Karpas-422 (cell line): ENCODE results near the gene RAMAC. TPM values are rescaled to one million over a fixed set of nuclear protein-coding genes. Genes with fewer than 3 reads are reported as not detected.

Experiments used
- DNase-seq: peaks from one replicate; pipeline ENCODE4 v3.0.0-alpha.2; 2015
- H2AFZ ChIP-seq: fragments of 200-600 bp; sonication (generic); 2 replicates; pipeline ENCODE4 v1.6.1; 2014; ENCODE audit warnings: antibody characterized with exemption, low read length, mixed read lengths
- H3K27ac ChIP-seq: fragments of 200-600 bp; sonication (generic); 2 replicates; pipeline ENCODE4 v1.5.1; 2014; ENCODE audit warnings: mild to moderate bottlenecking, low read length, moderate library complexity
- H3K27me3 ChIP-seq: fragments of 200-600 bp; sonication (generic); 2 replicates; pipeline ENCODE4 v1.6.1; 2014; ENCODE audit warnings: low read length, mixed read lengths
- H3K36me3 ChIP-seq: fragments of 200-600 bp; sonication (generic); 2 replicates; pipeline ENCODE4 v1.6.1; 2014; ENCODE audit warnings: low read length, mixed read lengths; ENCODE audit not compliant: insufficient read depth
- H3K4me1 ChIP-seq: fragments of 200-600 bp; sonication (generic); 2 replicates; pipeline ENCODE4 v1.6.1; 2014; ENCODE audit warnings: mild to moderate bottlenecking, low read length, mixed read lengths
- H3K4me2 ChIP-seq: fragments of 200-600 bp; sonication (generic); 2 replicates; pipeline ENCODE4 v1.6.1; 2014; ENCODE audit warnings: low read length, low read depth, mild to moderate bottlenecking; ENCODE audit not compliant: poor library complexity, severe bottlenecking
- H3K4me3 ChIP-seq: fragments of 200-600 bp; sonication (generic); 2 replicates; pipeline ENCODE4 v1.5.1; 2014; ENCODE audit warnings: mild to moderate bottlenecking, antibody characterized with exemption, low read length, mixed read lengths
- H3K79me2 ChIP-seq: fragments of 200-600 bp; sonication (generic); 2 replicates; pipeline ENCODE4 v1.6.1; 2014; ENCODE audit warnings: mild to moderate bottlenecking, low read length, mixed read lengths
- H3K9ac ChIP-seq: fragments of 200-600 bp; sonication (generic); 2 replicates; pipeline ENCODE4 v1.6.0; 2014; ENCODE audit warnings: low read length
- H3K9me2 ChIP-seq: fragments of 200-600 bp; sonication (generic), shearing (Covaris generic); replicated peaks from 2 replicates; pipeline ENCODE4 v1.6.0; 2014; ENCODE audit warnings: mild to moderate bottlenecking, low read length, moderate library complexity; ENCODE audit not compliant: insufficient read depth
- H3K9me3 ChIP-seq: fragments of 300-700, 200-600 bp; sonication (generic); 2 replicates; pipeline ENCODE4 v1.6.1; 2014; ENCODE audit warnings: low read length, mixed read lengths
- H4K20me1 ChIP-seq: fragments of 200-600 bp; sonication (generic); 2 replicates; pipeline ENCODE4 v1.6.1; 2014; ENCODE audit warnings: mild to moderate bottlenecking, antibody characterized with exemption, low read length, low read depth; ENCODE audit not compliant: insufficient read depth
- total RNA-seq: library from RNA; depleted of rRNA; stranded (reverse); fragments of >200 nt; shearing (Covaris generic); gene quantifications from 2 replicates; pipeline ENCODE4 v1.2.3, GENCODE V29; 2014; ENCODE audit warnings: low replicate concordance

RAMAC gene
- total RNA-seq, 1 experiment from 2014 or later = 37.5 TPM

- H3K36me3 ChIP-seq = no peaks in the 10 kb centered on the region
- no peaks in the 10 kb centered on the region for H4K20me1 ChIP-seq
- peaks cover 9% of the 10 kb centered on the region for H3K4me1 ChIP-seq
- no peak overlapping the region for H3K27ac ChIP-seq
- no peaks in the 10 kb centered on the region for H3K79me2 ChIP-seq
- H3K4me2 ChIP-seq = no peak overlapping the region
- no peak overlapping the region for H3K4me3 ChIP-seq
- DNase-seq = no peak
- no peaks in the 10 kb centered on the region for H3K27me3 ChIP-seq
- no peak overlapping the region for H3K9ac ChIP-seq
- H3K9me2 ChIP-seq = no peaks in the 10 kb centered on the region
- H3K9me3 ChIP-seq = no peaks in the 10 kb centered on the region
- H2AFZ ChIP-seq = no peak overlapping the region
These were observed 25.2 kb upstream of the RAMAC start for GRCh38 chr15:82960766-82961165.

- Histone ChIP-seq H3K9ac (no peak overlapping the region), H4K20me1 (no peaks in the 10 kb centered on the region), H3K9me3 (no peaks in the 10 kb centered on the region), H3K79me2 (no peaks in the 10 kb centered on the region), H3K9me2 (no peaks in the 10 kb centered on the region), H3K27me3 (no peaks in the 10 kb centered on the region), H3K4me2 (no peak overlapping the region), H3K36me3 (no peaks in the 10 kb centered on the region), H3K27ac (no peak overlapping the region), H2AFZ (no peak overlapping the region), H3K4me1 (no peaks in the 10 kb centered on the region), H3K4me3 (no peak overlapping the region)
- no peak for DNase-seq
These were observed 22.3 kb upstream of the RAMAC start for GRCh38 chr15:82963471-82964341.

DNA sequence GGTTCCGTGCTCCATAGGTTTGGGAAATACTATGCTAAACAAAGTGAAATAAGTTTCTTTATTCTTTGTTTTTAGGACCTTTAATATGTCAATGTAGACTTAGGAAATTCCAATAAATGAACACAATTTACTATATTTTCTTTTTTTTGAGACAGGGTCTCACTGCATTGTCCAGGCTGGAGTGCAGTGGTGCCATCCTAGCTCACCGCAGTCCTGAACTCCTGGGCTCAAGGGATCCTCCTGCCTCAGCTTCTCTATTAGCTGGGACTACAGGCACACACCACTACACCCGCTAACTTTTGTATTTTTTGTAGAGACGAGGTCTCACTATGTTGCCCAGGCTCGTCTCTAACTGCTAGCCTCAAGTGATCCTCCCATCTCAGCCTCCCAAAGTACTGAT, 21.1 kb upstream of the RAMAC start:
- no peaks in the 10 kb centered on the region for H3K27me3 ChIP-seq
- no peak overlapping the region for H3K9ac ChIP-seq
- H2AFZ ChIP-seq = no peak overlapping the region
- no peak overlapping the region for H3K4me2 ChIP-seq
- no peak overlapping the region for H3K4me3 ChIP-seq
- DNase-seq = no peak
- H3K79me2 ChIP-seq = no peaks in the 10 kb centered on the region
- no peaks in the 10 kb centered on the region for H3K9me3 ChIP-seq
- H3K4me1 ChIP-seq = no peaks in the 10 kb centered on the region
- no peaks in the 10 kb centered on the region for H4K20me1 ChIP-seq
- H3K36me3 ChIP-seq = no peaks in the 10 kb centered on the region
- no peak overlapping the region for H3K27ac ChIP-seq
- H3K9me2 ChIP-seq = no peaks in the 10 kb centered on the region

DNA sequence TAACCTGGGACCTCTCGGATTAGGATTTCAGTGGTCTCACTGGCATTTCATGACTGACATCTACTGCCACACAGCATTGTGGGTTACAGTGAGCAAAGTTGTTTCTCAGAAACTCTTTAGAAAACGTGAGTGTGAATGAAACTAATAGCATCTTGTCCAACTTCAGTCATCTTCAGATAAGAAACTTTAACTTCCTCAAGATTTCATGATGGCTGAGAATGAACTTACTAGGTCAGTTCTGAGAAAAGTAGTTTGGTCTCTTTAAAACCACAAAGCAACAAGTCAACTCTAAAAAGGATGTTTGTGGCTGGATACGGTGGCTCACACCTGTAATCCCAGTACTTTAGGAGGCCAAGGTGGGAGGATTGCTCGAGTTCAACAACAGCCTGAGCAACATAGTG, 19.3 kb upstream of the RAMAC start:
- Histone ChIP-seq H4K20me1 (no peaks in the 10 kb centered on the region), H3K4me3 (no peak overlapping the region), H3K36me3 (no peaks in the 10 kb centered on the region), H3K4me2 (no peak overlapping the region), H3K79me2 (no peaks in the 10 kb centered on the region), H3K9me2 (no peaks in the 10 kb centered on the region), H3K27me3 (no peaks in the 10 kb centered on the region), H3K4me1 (no peaks in the 10 kb centered on the region), H3K9me3 (no peaks in the 10 kb centered on the region), H3K27ac (no peak overlapping the region), H2AFZ (no peak overlapping the region), H3K9ac (no peak overlapping the region)
- DNase-seq = no peak

DNA sequence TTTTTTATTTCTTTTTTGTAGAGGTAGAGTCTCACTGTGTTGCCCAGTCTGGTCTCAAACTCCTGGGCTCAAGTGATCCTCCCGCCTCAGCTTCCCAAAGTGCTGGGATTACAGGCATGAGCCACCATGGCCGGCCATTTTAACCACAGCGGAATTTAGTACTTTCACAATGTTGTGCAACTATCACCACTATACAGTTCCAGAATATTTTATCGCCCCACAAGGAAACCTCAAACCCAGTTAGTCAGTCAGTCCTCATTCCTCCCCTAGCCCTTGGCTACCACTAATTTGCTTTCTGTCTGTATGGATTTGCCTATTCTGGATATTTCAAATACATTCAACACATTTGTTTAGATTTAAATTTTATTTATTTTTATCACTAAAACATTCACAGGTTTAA, 17.9 kb upstream of the RAMAC start:
- Histone ChIP-seq H3K4me3 (no peak overlapping the region), H3K27me3 (no peaks in the 10 kb centered on the region), H3K4me2 (no peak overlapping the region), H3K79me2 (no peaks in the 10 kb centered on the region), H3K9me3 (no peaks in the 10 kb centered on the region), H3K4me1 (no peaks in the 10 kb centered on the region), H3K9me2 (no peaks in the 10 kb centered on the region), H3K9ac (no peak overlapping the region), H3K36me3 (no peaks in the 10 kb centered on the region), H4K20me1 (no peaks in the 10 kb centered on the region), H3K27ac (no peak overlapping the region), H2AFZ (no peak overlapping the region)
- no peak for DNase-seq

- no peaks in the 10 kb centered on the region for H3K9me2 ChIP-seq
- no peak overlapping the region for H2AFZ ChIP-seq
- H3K79me2 ChIP-seq = no peaks in the 10 kb centered on the region
- H3K9ac ChIP-seq = no peak overlapping the region
- H3K4me3 ChIP-seq = no peak overlapping the region
- no peak overlapping the region for H3K27ac ChIP-seq
- H3K4me2 ChIP-seq = no peak overlapping the region
- no peaks in the 10 kb centered on the region for H3K27me3 ChIP-seq
- no peaks in the 10 kb centered on the region for H3K4me1 ChIP-seq
- H4K20me1 ChIP-seq = no peaks in the 10 kb centered on the region
- DNase-seq = no peak
- H3K9me3 ChIP-seq = no peaks in the 10 kb centered on the region
- no peaks in the 10 kb centered on the region for H3K36me3 ChIP-seq
These were observed 16.7 kb upstream of the RAMAC start for GRCh38 chr15:82969353-82969752.

GRCh38 chr15:82970078-82970686, 15.8 kb upstream of the RAMAC start:
- Histone ChIP-seq H3K4me2 (no peak overlapping the region), H4K20me1 (no peaks in the 10 kb centered on the region), H3K36me3 (no peaks in the 10 kb centered on the region), H3K27me3 (no peaks in the 10 kb centered on the region), H3K9me3 (no peaks in the 10 kb centered on the region), H3K4me3 (no peak overlapping the region), H2AFZ (no peak overlapping the region), H3K9me2 (no peaks in the 10 kb centered on the region), H3K9ac (no peak overlapping the region), H3K27ac (no peak overlapping the region), H3K79me2 (no peaks in the 10 kb centered on the region), H3K4me1 (no peaks in the 10 kb centered on the region)
- DNase-seq = no peak

DNA sequence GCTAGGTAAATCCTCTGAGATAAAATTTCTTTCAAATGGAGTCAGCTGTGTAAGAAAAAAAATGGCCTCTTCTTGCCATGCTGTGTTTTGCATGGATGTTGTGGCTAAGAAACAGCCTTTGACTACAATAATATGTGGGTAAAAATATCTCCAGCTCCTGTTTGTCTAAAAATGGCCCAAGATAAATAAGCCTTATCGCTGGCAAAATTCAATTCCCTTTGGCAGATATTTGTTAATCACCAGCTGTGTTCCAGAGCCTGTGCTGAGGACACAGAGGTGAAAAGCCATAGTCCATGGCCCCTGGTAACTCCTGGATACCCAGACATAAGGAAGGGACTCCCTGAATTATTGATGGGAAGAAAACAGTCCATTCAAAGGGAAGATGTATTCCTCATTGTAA, 15.3 kb upstream of the RAMAC start:
- Histone ChIP-seq H3K27me3 (no peaks in the 10 kb centered on the region), H3K4me3 (no peak overlapping the region), H3K4me1 (no peaks in the 10 kb centered on the region), H4K20me1 (no peaks in the 10 kb centered on the region), H3K36me3 (no peaks in the 10 kb centered on the region), H3K4me2 (no peak overlapping the region), H3K9me2 (no peaks in the 10 kb centered on the region), H3K9ac (no peak overlapping the region), H2AFZ (no peak overlapping the region), H3K79me2 (no peaks in the 10 kb centered on the region), H3K27ac (no peak overlapping the region), H3K9me3 (no peaks in the 10 kb centered on the region)
- no peak for DNase-seq
